GM23338 (cell line): Measurements from ENCODE around the gene HSF4.

Experiments used
- CREB1 ChIP-seq: fragments of 250-450 bp; sonication (Bioruptor Pico); IDR thresholded peaks from 2 replicates; pipeline ENCODE4 v1.5.0; 2020; ENCODE audit warnings: low read depth, mild to moderate bottlenecking, moderate library complexity
- CTCF ChIP-seq, 2 experiments: fragments of 200-600 bp in 1 of 2; sonication (generic) in 1 of 2; conservative IDR thresholded peaks; 2 replicates each; pipeline versions ENCODE4 v1.5.1 to v1.6.1; 2016 to 2017; ENCODE audit warnings: antibody characterized with exemption in 2 of 2, low read depth in 2 of 2, mild to moderate bottlenecking in 2 of 2, moderate library complexity in 1 of 2
- EZH2 ChIP-seq: fragments of 200-600 bp; sonication (generic); IDR thresholded peaks from one replicate; pipeline ENCODE4 v1.8.0; 2017; ENCODE audit warnings: antibody characterized with exemption, mild to moderate bottlenecking, low read depth; ENCODE audit not compliant: unreplicated experiment
- EZH2phosphoT487 ChIP-seq: fragments of 200-600 bp; sonication (generic); IDR thresholded peaks from one replicate; pipeline ENCODE4 v1.8.1; 2018; ENCODE audit warnings: antibody characterized with exemption; ENCODE audit not compliant: unreplicated experiment
- JUNB ChIP-seq: IDR thresholded peaks from one replicate; pipeline ENCODE4 v1.6.1; 2016; ENCODE audit warnings: antibody characterized with exemption; ENCODE audit not compliant: unreplicated experiment
- NANOG ChIP-seq: IDR thresholded peaks from 2 replicates; pipeline ENCODE4 v1.6.1; 2016; ENCODE audit warnings: antibody characterized with exemption, borderline replicate concordance
- POLR2AphosphoS5 ChIP-seq: IDR thresholded peaks from 2 replicates; pipeline ENCODE4 v1.6.1; 2016; ENCODE audit warnings: antibody characterized with exemption, low read depth
- REST ChIP-seq: IDR thresholded peaks from one replicate; pipeline ENCODE4 v1.6.1; 2018; ENCODE audit warnings: antibody characterized with exemption; ENCODE audit not compliant: unreplicated experiment
- STAT1 ChIP-seq: IDR thresholded peaks from one replicate; pipeline ENCODE4 v1.6.1; 2016; ENCODE audit warnings: antibody characterized with exemption; ENCODE audit not compliant: unreplicated experiment
- ZNF114 ChIP-seq: fragments of 250-450 bp; sonication (Bioruptor Pico); IDR thresholded peaks from 2 replicates; pipeline ENCODE4 v1.5.0; 2020; ENCODE audit warnings: mild to moderate bottlenecking, moderate library complexity

- TF ChIP-seq CTCF (conservative IDR thresholded peaks at IDR 0.05; ENCODE audit: low read depth in 2 of 2) (peak in 1 of 2 experiments; percentile 43; a peak in 3 of 4 replicates), ZNF114 (CRISPR knock-in tag) (no peak), NANOG (no peak), POLR2AphosphoS5 (peak; percentile 22), EZH2 (no peak), REST (no peak), CREB1 (CRISPR knock-in tag) (no peak), EZH2phosphoT487 (no peak), JUNB (no peak), STAT1 (no peak)
These were observed 15.1 kb upstream of the HSF4 start for GRCh38 chr16:67149276-67150046.
